Urothelium cell line (cell line): ENCODE data around the gene CD200R1L.
"Not testable (repeated sequence)": the region's sequence is repeated elsewhere in the genome, so short reads cannot be mapped to it uniquely, and the experiment has no call there.

Experiments
- DNase-seq: peaks from one replicate; pipeline ENCODE4 v3.0.0; 2011; ENCODE audit warnings: low spot score, mixed read lengths
- FAIRE-seq: peaks from 2 replicates; lab custom pipeline; 2011; peaks lifted over from hg19 to GRCh38; lab: Jason Lieb, UNC

The CD200R1L gene, protein sequence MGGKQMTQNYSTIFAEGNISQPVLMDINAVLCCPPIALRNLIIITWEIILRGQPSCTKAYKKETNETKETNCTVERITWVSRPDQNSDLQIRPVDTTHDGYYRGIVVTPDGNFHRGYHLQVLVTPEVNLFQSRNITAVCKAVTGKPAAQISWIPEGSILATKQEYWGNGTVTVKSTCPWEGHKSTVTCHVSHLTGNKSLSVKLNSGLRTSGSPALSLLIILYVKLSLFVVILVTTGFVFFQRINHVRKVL

DNA sequence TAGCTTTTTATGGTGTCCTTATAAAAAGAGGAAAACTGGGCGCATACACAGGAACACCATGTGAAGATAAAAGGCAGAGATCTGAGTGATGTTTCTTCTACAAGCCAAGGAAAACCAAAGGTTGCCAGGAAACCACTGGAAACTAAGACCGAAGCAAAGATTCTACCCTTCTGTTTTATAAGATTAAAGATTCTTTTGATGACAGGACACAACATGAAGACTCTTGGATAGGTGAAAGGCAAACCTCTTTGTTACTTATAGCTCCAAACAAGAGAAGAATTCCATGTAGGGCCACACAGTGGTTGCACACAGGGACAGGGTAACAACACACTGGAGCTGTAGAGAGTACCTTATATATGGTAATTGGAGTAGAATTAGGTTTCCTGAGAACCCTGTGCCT, at the start of gene CD200R1L:
Gene CD200R1L (minus strand): TSS at position 101 of the 400 bp plus-strand sequence. CDS start 17,497 bp downstream, outside the sequence.
- FAIRE-seq (no peak), DNase-seq (no peak)

DNA sequence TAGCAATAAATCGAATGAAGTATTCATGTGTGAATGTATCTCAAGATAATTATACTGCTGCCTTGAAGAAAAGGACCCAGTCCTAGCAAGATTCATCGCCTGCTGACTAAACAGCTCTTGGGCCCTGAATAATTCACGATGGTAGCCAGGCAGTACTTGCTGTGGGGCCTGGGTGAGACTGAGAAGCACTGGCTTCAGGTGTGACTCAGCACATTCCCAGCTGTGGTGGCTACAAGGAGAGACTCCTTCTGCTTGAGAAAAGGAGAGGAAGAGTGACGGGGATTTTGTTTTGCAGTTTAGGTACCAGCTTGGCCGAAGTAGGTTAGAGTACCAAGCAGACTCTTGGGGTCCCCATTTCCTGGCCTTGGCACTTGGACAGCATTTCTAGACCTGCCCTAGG, 47.6 kb upstream of the CD200R1L start:
- peak; percentile 88 for FAIRE-seq
- DNase-seq = peak; percentile 54

DNA sequence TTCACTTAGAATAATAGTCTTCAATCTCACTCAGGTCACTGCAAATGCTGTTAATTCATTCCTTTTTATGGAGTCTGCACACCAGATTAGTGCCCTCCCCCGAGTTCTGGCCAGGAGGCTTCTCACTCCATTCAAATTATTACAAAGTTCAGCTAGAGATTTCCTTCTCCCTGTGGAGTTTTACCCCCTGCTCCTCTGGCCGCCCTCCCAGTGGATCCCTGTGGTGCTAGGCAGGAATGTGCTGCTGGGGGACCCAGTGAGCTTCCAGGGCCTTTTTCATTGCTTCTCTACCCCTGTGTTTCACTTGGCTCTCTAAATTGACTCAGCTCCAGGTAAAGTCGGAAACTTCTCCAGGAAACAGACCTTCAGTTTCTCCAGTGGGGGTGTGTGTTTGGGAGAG, 42.7 kb upstream of the CD200R1L start:
- no peak for DNase-seq
- no peak for FAIRE-seq

DNA sequence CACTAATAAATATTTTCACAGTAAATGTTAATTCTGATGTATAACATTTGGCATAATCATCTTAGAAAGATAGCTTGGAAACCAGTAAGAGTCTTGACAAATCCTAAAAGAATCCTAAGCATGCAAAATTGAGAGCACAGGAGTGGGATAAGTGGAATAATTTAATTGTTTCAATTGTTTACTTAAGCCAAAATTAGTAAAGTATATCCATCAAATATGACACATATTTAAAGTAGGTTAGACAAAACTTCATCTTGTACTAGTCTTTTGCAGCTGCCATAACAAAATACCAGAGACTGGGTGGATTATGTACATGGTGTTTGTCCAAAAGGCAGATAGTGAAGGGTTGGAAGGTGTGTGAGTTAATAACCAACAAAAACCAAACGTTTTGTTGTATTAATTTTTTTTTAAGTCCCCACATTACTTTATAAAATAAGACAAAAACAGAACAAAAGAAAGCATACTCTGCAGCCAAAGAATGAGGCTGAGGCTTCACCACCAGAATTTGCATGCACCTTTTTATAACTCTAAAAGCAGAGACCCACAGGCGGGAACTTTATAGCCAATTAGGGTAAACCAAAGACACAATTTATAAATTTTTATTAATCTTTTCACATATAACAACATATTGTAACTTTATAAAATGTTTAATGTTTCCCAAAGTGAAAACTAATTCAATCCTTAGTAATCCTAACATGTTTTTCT, 41.9 kb upstream of the CD200R1L start:
- DNase-seq = no peak
- no peak for FAIRE-seq

DNA sequence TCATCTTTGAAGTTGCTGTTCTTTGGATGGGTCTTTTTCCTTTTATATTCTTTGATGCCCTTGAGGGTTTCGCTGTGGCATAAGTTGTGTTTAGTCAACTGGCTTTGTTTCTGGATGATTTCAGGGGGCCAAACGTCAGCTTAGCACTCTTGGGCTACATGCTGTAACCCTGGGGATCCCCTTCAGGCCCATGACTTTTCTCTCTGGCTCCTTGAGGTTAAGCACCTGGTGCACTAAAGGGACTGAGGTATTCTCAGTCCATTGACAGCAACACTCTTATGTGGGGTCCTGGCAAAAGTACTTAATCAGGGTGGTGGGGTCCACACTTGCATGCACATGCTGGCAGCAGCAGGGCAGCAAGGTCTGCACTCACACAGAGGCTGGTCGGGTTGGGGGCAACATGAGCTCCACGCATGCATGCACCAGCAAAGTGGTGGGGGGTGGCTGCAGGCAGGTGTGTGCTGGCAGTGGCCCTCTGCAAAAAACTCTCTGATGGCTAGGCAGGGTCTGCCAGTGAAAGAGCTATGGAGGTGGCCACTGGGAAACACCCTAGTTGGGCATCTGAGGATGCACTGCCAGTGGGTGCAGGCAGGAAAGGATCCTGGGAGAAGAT, 38.1 kb upstream of the CD200R1L start:
- DNase-seq (no peak), FAIRE-seq (peak; percentile 5)

DNA sequence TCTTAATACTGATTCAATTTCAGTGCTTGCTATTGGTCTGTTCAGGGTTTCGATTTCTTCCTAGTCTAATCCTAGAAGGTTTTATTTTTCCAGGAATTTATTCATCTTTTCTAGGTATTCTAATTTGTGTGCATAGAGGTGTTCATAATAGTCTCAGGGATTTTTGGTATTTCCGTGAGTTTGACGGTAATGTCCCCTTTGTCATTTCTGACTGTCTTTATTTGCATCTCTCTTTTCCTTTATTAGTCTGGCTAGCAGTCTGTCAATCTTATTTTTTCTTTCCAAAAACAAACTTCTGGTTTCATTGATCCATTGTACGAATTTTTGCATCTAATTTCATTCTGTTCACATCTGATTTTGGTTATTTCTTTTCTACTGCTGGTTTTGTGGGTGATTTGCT, 35.2 kb upstream of the CD200R1L start:
- FAIRE-seq (no peak), DNase-seq (no peak)

DNA sequence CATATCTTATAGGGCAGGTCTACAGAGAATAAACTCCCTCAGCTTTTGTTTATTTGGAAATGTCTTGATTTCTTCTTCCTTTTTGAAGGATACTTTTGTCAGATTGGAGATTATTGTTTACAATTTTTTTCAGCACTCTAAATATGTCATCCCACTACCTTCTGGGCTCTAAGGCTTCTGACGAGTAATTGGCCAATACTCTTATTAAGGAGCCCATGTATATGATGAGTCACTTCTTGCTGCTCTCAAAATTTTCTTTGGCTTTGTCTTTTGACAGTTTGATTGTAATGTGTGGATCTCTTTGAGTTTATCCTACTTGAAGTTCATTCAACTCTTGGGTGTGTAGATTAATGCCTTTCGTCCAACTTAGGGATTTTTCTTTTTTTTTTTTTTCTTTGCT, 28.9 kb upstream of the CD200R1L start:
- DNase-seq (no peak), FAIRE-seq (no peak)

DNA sequence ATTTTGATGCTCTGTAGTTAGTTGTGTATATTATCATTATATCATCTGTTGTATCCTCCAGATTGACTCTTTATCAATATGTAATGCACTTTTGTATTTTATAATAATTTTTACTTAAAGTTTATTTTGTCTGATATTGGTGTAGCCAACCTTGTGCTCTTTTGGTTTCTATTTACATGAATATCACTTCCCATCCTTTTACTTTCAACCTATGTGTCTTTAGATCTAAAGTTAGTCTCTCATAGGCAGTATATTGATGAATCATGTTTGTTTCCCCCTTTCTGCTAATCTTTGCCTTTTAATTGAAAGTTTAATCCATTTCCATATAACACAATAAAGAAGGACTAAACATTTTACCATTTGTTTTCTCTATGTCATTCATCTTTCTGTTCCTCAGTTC, 28.1 kb upstream of the CD200R1L start:
- DNase-seq (no peak), FAIRE-seq (no peak)

DNA sequence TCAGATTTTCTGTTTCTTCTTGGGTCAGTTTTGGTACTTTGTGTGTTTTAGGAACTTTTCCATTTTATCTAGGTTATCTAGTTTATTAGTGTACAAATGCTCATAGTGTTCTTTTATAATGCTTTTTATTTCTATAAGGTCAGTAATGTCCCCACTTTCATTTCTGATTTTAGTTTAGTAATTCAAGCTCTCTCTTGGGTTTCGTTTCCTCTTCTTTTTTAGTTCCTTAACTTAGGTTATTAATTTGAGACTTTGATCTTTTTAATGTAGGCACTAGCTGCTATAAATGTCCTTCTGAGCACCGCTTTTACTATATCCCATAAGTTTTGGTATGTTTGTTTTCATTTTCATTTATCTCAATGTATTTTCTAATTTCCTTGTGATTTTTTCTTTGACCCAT, 27.0 kb upstream of the CD200R1L start:
- no peak for DNase-seq
- FAIRE-seq = no peak

DNA sequence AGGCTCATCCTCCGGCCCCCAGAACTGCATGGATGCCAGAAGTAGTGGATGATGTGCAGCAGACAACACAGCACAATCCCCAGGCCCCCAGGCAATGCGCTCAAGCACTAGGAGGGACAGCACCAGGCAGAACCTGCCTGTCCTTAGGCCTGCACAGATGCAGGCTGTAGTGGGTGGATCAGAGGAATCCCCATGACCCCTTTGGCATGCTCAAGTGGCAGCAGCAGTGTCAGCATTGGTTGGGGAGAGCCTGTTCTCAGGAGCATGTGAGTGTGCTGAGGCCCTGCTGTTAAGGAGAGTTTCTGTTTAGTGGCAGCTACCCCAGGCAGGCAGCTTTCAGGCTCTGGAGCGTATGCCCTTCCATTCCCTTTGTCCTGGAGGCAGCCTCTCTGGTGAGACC, 25.1 kb upstream of the CD200R1L start:
- peak; percentile 17 for FAIRE-seq
- DNase-seq = no peak

DNA sequence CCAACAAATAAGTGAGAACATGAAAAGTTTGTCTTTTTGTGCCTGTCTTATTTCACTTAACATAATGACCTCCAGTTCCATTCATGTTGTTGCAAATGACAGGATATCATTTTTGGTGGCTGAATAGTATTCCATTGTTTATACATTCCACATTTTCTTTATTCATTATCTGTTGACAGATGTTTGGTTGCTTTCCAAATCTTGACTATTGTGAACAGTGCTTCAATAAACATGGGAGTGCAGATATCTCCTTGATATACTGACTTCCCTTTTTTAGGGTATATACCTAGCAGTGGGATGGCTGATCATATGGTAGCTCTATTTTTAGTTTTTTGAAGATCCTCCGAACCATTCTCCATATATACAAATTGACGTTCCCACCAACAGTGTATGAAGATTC, 19.1 kb upstream of the CD200R1L start:
- FAIRE-seq = no peak
- DNase-seq = no peak

DNA sequence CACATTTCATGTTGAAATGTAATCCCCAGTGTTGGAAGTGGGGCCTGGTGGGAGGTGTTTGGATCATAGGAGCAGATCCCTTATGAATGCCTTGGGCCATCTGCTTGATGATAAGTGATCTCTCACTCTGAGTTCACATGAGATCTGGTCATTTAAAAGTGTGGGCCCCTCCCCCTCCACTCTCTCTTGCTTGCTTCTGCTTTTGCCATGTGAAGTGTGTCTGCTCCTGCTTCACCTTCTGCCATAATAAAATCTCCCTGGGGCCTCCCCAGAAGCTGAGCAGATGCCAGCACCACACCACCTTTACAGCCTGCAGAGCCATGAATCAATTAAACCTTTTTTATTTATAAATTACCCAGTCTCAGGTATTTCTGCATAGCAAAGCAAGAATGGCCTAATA, 14.2 kb upstream of the CD200R1L start:
- FAIRE-seq (no peak), DNase-seq (no peak)

DNA sequence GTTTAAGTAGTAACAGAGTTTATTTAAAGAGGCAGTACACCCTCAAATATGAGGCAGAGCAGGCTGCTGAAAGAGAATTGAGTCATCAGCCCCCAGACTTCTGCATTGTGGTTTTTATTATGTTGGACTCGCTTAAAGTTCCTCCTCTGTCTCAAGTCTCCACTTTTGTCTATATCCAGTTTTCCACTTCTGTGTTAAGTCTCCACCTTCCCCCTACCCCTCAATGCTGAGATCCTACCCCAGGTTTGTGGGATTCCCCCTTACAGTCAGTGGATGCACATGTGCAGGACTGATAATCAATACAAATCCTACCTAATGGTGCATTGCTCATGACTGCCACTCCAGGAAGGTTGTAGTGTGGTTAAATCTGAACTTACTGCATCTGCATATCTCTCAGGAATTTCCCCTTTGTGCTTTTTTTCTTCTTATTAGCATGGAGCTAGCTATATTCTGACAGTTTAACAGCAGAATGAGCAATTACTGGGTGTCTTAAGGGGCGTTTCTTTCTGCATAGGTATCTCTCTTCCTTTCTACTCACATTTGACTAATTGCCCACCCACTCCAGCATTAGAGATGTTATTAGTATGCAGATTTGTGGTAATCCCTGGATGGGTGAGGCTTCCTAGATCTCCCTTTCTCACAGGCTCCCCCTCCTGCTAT, 11.9 kb upstream of the CD200R1L start:
- FAIRE-seq (no peak), DNase-seq (no peak)

DNA sequence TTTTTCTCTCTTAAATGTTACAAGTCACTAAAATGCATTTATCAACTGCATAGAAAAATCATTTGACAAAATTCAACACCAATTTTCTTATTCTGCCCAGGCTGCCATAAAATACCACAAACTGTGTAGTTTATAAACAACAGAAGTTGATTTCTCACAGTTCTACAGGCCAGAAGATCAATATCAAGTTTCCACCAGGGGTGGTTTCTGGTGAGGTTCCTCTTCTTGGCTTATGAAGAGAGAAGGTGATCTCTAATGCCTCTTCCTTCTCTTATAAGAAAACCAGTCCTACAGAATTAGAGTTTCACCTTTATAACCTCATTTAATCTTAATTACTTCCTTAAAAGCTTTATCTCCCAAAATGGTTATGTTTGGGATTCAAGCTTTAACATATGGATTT, 10.9 kb upstream of the CD200R1L start:
- FAIRE-seq (no peak), DNase-seq (no peak)

DNA sequence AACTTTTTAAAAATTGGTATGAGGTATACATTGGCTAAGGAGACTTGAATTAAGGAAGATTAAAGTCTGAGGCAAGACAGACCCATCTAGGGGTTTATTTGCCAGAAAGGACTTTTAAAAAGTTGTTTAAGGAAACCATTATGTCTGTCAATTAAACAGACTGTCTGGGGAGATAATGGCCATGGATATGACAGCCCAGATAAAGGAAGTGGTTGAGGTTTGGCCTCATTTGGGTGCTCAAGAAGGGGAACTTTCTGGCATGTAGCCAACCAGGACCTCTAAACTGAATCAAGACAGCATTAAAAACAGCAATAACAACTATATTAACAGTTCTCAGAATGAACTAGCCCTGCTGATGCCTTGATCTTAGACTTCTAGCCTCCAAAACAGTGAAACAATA, 9.9 kb upstream of the CD200R1L start:
- FAIRE-seq (peak; percentile 37), DNase-seq (no peak)

DNA sequence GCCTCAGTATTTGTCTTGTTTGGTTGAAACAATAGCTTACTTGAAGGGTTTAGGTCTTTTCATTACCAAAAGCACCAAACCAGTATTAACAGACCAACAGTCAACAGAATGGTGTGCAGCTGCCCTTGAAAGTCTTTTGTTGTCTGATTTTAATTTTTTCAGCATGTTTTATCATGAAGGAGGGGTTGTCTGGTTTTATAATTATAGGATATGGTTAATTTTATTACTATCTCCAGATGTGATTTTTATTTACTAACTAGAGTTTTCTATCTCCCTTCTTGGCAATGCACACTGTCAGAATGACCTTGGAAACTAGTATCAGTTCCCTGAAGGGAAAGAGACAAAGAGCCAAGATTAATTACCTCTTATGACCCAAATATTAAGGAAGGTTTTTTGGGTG, 9.2 kb upstream of the CD200R1L start:
- no peak for FAIRE-seq

DNA sequence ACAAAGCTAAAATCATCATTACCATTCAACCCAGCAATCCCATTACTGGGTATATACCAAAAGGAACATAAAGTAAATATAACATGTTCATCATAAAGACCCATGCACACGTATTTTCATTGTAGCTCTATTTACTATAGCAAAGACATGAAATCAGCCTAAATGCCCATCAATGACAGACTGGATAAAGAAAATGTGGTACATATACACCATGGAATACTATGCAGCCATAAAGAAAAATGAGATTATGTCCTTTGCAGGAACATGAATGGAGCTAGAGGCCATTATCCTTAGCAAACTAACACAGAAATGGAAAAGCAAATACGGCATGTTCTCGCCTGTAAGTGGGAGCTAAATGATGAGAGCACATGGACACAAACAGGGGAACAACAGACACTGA, 8.4 kb upstream of the CD200R1L start:
- FAIRE-seq = peak; percentile 58
- not testable (repeated sequence) for DNase-seq

More for the DNA sequence above, 9.2 kb upstream of the CD200R1L start:
- DNase-seq = no peak

DNA sequence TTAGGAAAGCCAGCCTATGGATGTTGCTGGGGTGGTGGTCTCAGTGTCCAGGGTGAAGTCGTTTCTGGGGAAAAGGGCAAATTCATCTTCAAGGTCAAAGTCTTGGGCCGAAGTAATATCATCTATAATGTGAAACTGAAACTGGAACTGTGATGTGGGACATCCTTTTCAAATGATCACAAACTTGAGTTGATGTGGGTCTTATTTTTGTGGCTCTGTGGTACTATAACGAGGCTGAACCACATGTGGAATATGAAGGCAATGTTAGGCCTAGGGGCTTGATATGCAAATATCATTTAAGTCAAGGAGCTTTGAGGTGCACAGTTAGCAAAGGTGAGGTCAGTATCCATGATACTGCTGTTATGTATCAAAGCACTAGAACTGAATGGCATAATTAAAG, 1.5 kb upstream of the CD200R1L start:
- no peak for FAIRE-seq
- DNase-seq = no peak

DNA sequence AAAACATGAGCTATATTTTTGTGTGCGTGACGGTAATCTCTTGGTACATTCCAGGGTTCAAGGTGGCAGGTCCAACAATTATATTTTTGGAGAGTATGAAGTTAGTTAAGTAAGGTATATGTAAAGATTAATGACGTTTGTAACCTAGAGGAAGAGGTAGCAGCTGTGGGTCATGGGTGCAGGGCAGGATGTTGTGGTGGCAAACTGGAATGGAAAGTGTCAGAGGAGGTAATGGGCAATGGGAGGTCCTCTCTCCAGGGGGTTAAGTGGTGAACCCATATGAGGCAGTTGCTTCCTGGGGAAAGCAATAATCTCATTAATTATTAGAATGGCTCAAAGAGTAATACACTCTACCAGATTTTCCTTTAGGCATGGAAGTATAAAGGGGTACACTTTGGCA, 1.0 kb upstream of the CD200R1L start:
- FAIRE-seq = no peak
- no peak for DNase-seq

DNA sequence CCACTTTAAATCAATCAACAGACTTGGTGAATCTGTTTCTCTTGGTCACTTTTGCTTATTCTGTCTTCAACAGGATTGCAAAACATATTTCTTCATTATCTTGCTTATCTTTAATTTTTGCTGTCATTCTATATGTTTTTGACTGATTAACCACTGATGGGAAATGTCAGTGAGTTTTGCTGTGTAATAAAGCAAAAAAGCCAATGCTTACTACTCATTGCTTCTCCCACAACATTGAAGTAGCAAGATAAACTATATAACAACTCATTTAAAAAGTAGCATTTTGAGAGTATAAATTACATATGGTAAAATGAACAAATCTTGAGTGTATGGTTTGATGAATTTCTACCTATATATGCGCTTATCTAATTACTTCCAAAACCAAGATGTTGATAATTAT, 892 bp downstream of the CD200R1L start:
- DNase-seq = no peak
- FAIRE-seq = no peak

DNA sequence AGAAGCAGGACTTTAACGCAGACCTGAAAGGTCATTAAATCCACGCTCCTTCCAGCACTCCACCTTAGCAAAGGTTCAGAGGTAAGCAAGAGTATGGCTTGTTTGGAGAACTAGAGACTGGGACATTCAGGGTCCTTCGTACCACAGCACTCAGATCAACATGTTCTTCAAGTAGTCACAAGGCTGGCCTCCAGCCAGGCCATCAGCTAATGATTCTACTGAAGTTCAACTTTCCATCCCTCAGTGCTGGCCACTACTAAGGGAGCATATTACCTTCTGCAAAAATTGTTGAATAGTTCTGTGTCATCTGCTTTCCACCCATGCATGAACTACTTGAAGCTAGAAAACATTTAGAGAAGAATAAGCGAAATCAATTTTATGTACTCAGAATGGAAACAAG, 17.6 kb downstream of the CD200R1L start:
- no peak for DNase-seq
- peak; percentile 52 for FAIRE-seq
